IPS-20b (cell line): ENCODE data around the gene ATP1B3.
"Not testable (repeated sequence)": the region's sequence is repeated elsewhere in the genome, so short reads cannot be mapped to it uniquely, and the experiment has no call there.

Source experiments
- H3K27ac ChIP-seq: one replicate; pipeline ENCODE4 v1.5.1; 2013; ENCODE audit warnings: low read length
- H3K27me3 ChIP-seq: 2 replicates; pipeline ENCODE4 v1.6.1; 2013; ENCODE audit warnings: mild to moderate bottlenecking, low read length, inconsistent platforms; ENCODE audit not compliant: insufficient read depth
- H3K36me3 ChIP-seq: 2 replicates; pipeline ENCODE4 v1.6.1; 2013; ENCODE audit warnings: low read depth, mild to moderate bottlenecking, inconsistent platforms, low read length, moderate library complexity; ENCODE audit not compliant: insufficient read depth
- H3K4me1 ChIP-seq: 2 replicates; pipeline ENCODE4 v1.6.1; 2013; ENCODE audit warnings: mild to moderate bottlenecking, control low read depth, inconsistent platforms, low read length, moderate library complexity; ENCODE audit not compliant: insufficient read depth
- H3K4me3 ChIP-seq: 2 replicates; pipeline ENCODE4 v1.5.1; 2013; ENCODE audit warnings: mild to moderate bottlenecking, low read length, inconsistent platforms
- H3K9ac ChIP-seq: 2 replicates; pipeline ENCODE4 v1.6.1; 2013; ENCODE audit warnings: low read depth, mild to moderate bottlenecking, inconsistent platforms, low read length, moderate library complexity
- H3K9me3 ChIP-seq: 2 replicates; pipeline ENCODE4 v1.6.1; 2013; ENCODE audit warnings: mild to moderate bottlenecking, low read depth, low read length, inconsistent platforms; ENCODE audit not compliant: insufficient read depth

ATP1B3 gene

GRCh38 chr3:141881702-141882101 lies 5.3 kb downstream of the ATP1B3 start:
- Histone ChIP-seq H3K9ac (no peak overlapping the region), H3K4me1 (peaks cover 5% of the 10 kb centered on the region; the same call in 1 of the 2 replicates), H3K27ac (no peak overlapping the region)

GRCh38 chr3:141887051-141887450 lies 10.6 kb downstream of the ATP1B3 start:
- H3K9me3 ChIP-seq, result no peaks in the 10 kb centered on the region
- no peaks in the 10 kb centered on the region for H3K27me3 ChIP-seq
- no peak overlapping the region for H3K4me3 ChIP-seq
- peaks cover 26% of the 10 kb centered on the region; the same call in 1 of the 2 replicates for H3K36me3 ChIP-seq
- no peak overlapping the region for H3K27ac ChIP-seq
- no peaks in the 10 kb centered on the region for H3K4me1 ChIP-seq
- no peak overlapping the region for H3K9ac ChIP-seq

More at GRCh38 chr3:141881702-141882101, 5.3 kb downstream of the ATP1B3 start:
- H3K4me3 ChIP-seq, result no peak overlapping the region
- H3K9me3 ChIP-seq, result no peaks in the 10 kb centered on the region
- peaks cover 24% of the 10 kb centered on the region; the same call in 1 of the 2 replicates for H3K36me3 ChIP-seq
- H3K27me3 ChIP-seq, result no peaks in the 10 kb centered on the region

- H3K9ac ChIP-seq, H3K27me3 ChIP-seq, H3K4me1 ChIP-seq, H3K27ac ChIP-seq, H3K9me3 ChIP-seq, H3K4me3 ChIP-seq: not testable (repeated sequence)
- H3K36me3 ChIP-seq, result peaks cover 23% of the 10 kb centered on the region
Measured at GRCh38 chr3:141888548-141888947, 12.1 kb downstream of the ATP1B3 start.

- Histone ChIP-seq H3K27ac (no peak overlapping the region), H3K4me3 (no peak overlapping the region), H3K27me3 (no peaks in the 10 kb centered on the region), H3K4me1 (no peaks in the 10 kb centered on the region), H3K9ac (no peak overlapping the region), H3K36me3 (peaks cover 40% of the 10 kb centered on the region), H3K9me3 (peaks cover 4% of the 10 kb centered on the region)
Measured at GRCh38 chr3:141894524-141895176, 18.2 kb downstream of the ATP1B3 start.

- Histone ChIP-seq H3K9me3 (peaks cover 14% of the 10 kb centered on the region), H3K36me3 (peaks cover 47% of the 10 kb centered on the region), H3K4me1 (no peaks in the 10 kb centered on the region), H3K27ac (no peak overlapping the region), H3K27me3 (no peaks in the 10 kb centered on the region), H3K9ac (no peak overlapping the region), H3K4me3 (no peak overlapping the region)
Measured at GRCh38 chr3:141895731-141896130, 19.3 kb downstream of the ATP1B3 start.

- Histone ChIP-seq H3K9me3 (peaks cover 14% of the 10 kb centered on the region), H3K27ac (no peak overlapping the region), H3K27me3 (no peaks in the 10 kb centered on the region), H3K4me1 (no peaks in the 10 kb centered on the region), H3K4me3 (no peak overlapping the region), H3K9ac (no peak overlapping the region), H3K36me3 (peaks cover 47% of the 10 kb centered on the region)
Measured at GRCh38 chr3:141898908-141899307, 22.5 kb downstream of the ATP1B3 start.

GRCh38 chr3:141900343-141900742 lies 23.9 kb downstream of the ATP1B3 start:
- H3K9ac ChIP-seq, result no peak overlapping the region
- H3K27ac ChIP-seq, result no peak overlapping the region

GRCh38 chr3:141901914-141902313 lies 25.5 kb downstream of the ATP1B3 start:
- H3K9ac ChIP-seq, result no peak overlapping the region
- no peak overlapping the region for H3K4me3 ChIP-seq
- peaks cover 14% of the 10 kb centered on the region for H3K9me3 ChIP-seq
- no peaks in the 10 kb centered on the region for H3K4me1 ChIP-seq
- H3K27ac ChIP-seq, result no peak overlapping the region
- peaks cover 56% of the 10 kb centered on the region for H3K36me3 ChIP-seq
- H3K27me3 ChIP-seq, result no peaks in the 10 kb centered on the region

More at GRCh38 chr3:141900343-141900742, 23.9 kb downstream of the ATP1B3 start:
- peaks cover 48% of the 10 kb centered on the region for H3K36me3 ChIP-seq
- H3K4me1 ChIP-seq, result no peaks in the 10 kb centered on the region
- H3K4me3 ChIP-seq, result no peak overlapping the region
- H3K27me3 ChIP-seq, result no peaks in the 10 kb centered on the region
- peaks cover 14% of the 10 kb centered on the region for H3K9me3 ChIP-seq

GRCh38 chr3:141904203-141904602 lies 27.8 kb downstream of the ATP1B3 start:
- Histone ChIP-seq H3K27me3 (no peaks in the 10 kb centered on the region), H3K9me3 (peaks cover 10% of the 10 kb centered on the region), H3K9ac (no peak overlapping the region), H3K4me1 (no peaks in the 10 kb centered on the region), H3K27ac (no peak overlapping the region), H3K36me3 (peaks cover 64% of the 10 kb centered on the region), H3K4me3 (no peak overlapping the region)

- H3K36me3 ChIP-seq, result peaks cover 63% of the 10 kb centered on the region
- H3K27ac ChIP-seq, result no peak overlapping the region
Measured at GRCh38 chr3:141905129-141905528, 28.7 kb downstream of the ATP1B3 start.

GRCh38 chr3:141909408-141909807 lies 33.0 kb downstream of the ATP1B3 start:
- Histone ChIP-seq H3K36me3 (peaks cover 85% of the 10 kb centered on the region), H3K27ac (no peak overlapping the region), H3K27me3 (no peaks in the 10 kb centered on the region), H3K4me1 (peaks cover 1% of the 10 kb centered on the region; the same call in 1 of the 2 replicates), H3K4me3 (no peak overlapping the region), H3K9ac (no peak overlapping the region), H3K9me3 (no peaks in the 10 kb centered on the region)

More at GRCh38 chr3:141905129-141905528, 28.7 kb downstream of the ATP1B3 start:
- Histone ChIP-seq H3K9ac (no peak overlapping the region), H3K4me3 (no peak overlapping the region), H3K9me3 (peaks cover 5% of the 10 kb centered on the region), H3K27me3 (no peaks in the 10 kb centered on the region), H3K4me1 (no peaks in the 10 kb centered on the region)

GRCh38 chr3:141909986-141910385 lies 33.5 kb downstream of the ATP1B3 start:
- H3K36me3 ChIP-seq, result peaks cover 87% of the 10 kb centered on the region
- not testable (repeated sequence) for H3K27ac ChIP-seq

More at GRCh38 chr3:141909986-141910385, 33.5 kb downstream of the ATP1B3 start:
- H3K27me3 ChIP-seq, H3K9ac ChIP-seq, H3K9me3 ChIP-seq, H3K4me3 ChIP-seq, H3K4me1 ChIP-seq: not testable (repeated sequence)
